GM23248 (cell line): ENCODE measurements around the gene BAG1. TPM values are rescaled to one million over a fixed set of nuclear protein-coding genes. Genes with fewer than 3 reads are reported as not detected.

Experiments used
- DNase-seq: peaks from one replicate; pipeline ENCODE4 v3.0.0-alpha.2; 2015
- H2AFZ ChIP-seq: fragments of 200-600 bp; sonication (generic); 2 replicates; pipeline ENCODE4 v1.6.1; 2016; ENCODE audit warnings: antibody characterized with exemption
- H3F3A ChIP-seq: fragments of 200-600 bp; sonication (generic); 2 replicates; pipeline ENCODE4 v1.6.1; 2016; ENCODE audit warnings: mild to moderate bottlenecking, antibody characterized with exemption, mixed run types; ENCODE audit not compliant: insufficient read depth
- H3K27ac ChIP-seq: fragments of 200-600 bp; sonication (generic); 2 replicates; pipeline ENCODE4 v1.5.1; 2016; ENCODE audit warnings: mild to moderate bottlenecking
- H3K27me3 ChIP-seq: fragments of 200-600 bp; sonication (generic); replicated peaks from 2 replicates; pipeline ENCODE4 v1.6.1; 2016; ENCODE audit warnings: mild to moderate bottlenecking; ENCODE audit not compliant: insufficient read depth
- H3K36me3 ChIP-seq: fragments of 200-600 bp; sonication (generic); 2 replicates; pipeline ENCODE4 v1.6.1; 2016; ENCODE audit warnings: low read depth, mild to moderate bottlenecking
- H3K4me1 ChIP-seq: fragments of 200-600 bp; sonication (generic); 2 replicates; pipeline ENCODE4 v1.6.1; 2016; ENCODE audit warnings: mild to moderate bottlenecking; ENCODE audit not compliant: insufficient read depth
- H3K4me2 ChIP-seq: fragments of 200-600 bp; sonication (generic); one replicate; pipeline ENCODE4 v1.6.1; 2016; ENCODE audit warnings: mild to moderate bottlenecking; ENCODE audit not compliant: unreplicated experiment
- H3K4me3 ChIP-seq: fragments of 200-600 bp; sonication (generic); 2 replicates; pipeline ENCODE4 v1.5.1; 2016; ENCODE audit warnings: mild to moderate bottlenecking
- H3K79me2 ChIP-seq: fragments of 200-600 bp; sonication (generic); 2 replicates; pipeline ENCODE4 v1.6.1; 2016; ENCODE audit warnings: mild to moderate bottlenecking; ENCODE audit not compliant: insufficient read depth
- H3K9ac ChIP-seq: fragments of 200-600 bp; sonication (generic); 2 replicates; pipeline ENCODE4 v1.6.1; 2016; ENCODE audit warnings: mild to moderate bottlenecking
- H3K9me2 ChIP-seq: fragments of 200-600 bp; sonication (generic); 2 replicates; pipeline ENCODE4 v1.6.1; 2016; ENCODE audit warnings: mixed run types, mild to moderate bottlenecking, moderate library complexity; ENCODE audit not compliant: insufficient read depth
- H3K9me3 ChIP-seq: fragments of 200-600 bp; sonication (generic); one replicate; pipeline ENCODE4 v1.6.1; 2017; ENCODE audit warnings: low read depth
- H4K20me1 ChIP-seq: fragments of 200-600 bp; sonication (generic); 2 replicates; pipeline ENCODE4 v1.6.0; 2016; ENCODE audit not compliant: insufficient read depth
- EZH2 ChIP-seq: fragments of 200-600 bp; sonication (generic); IDR thresholded peaks from 2 replicates; pipeline ENCODE4 v1.6.1; 2018; ENCODE audit warnings: antibody characterized with exemption, mild to moderate bottlenecking; ENCODE audit not compliant: insufficient read depth, poor library complexity, severe bottlenecking
- EZH2phosphoT487 ChIP-seq: fragments of 200-600 bp; sonication (generic); IDR thresholded peaks from 2 replicates; pipeline ENCODE4 v1.6.1; 2018; ENCODE audit warnings: antibody characterized with exemption, moderate library complexity, mild to moderate bottlenecking, low read depth; ENCODE audit not compliant: insufficient read depth
- WGBS, 2 experiments: methylation state at CpG; one replicate each; pipeline ENCODE4 v1.1.6; 2015 to 2017; ENCODE audit warnings: low lambda C conversion rate in 2 of 2, low coverage in 1 of 2; ENCODE audit errors: missing lambda C conversion rate in 2 of 2; 5-methylcytosine and 5-hydroxymethylcytosine counted together
- in situ Hi-C: fragments of 300-500 bp; cut with MboI; formaldehyde crosslinking; loops from 2 replicates; pipeline ENCODE4 v1.15.0; 2020
- polyA plus RNA-seq: library from polyadenylated mRNA; unstranded; fragments of >200 nt; fragmentation: Nextera tagmentation; extraction: Ambion mirVana; gene quantifications from 2 replicates; pipeline ENCODE4 v1.2.1, GENCODE V29; 2016
- total RNA-seq: library from RNA; depleted of rRNA; stranded (reverse); fragments of >200 nt; shearing (Covaris generic); gene quantifications from 2 replicates; pipeline ENCODE4 v1.2.3, GENCODE V29; 2014

Gene BAG1
- total and polyA plus RNA-seq, 2 experiments from 2014 or later, result 38.2 to 49.7 TPM

GRCh38 chr9:33244137-33244784 lies 20.2 kb downstream of the BAG1 start:
- Histone ChIP-seq H3K36me3 (no peaks in the 10 kb centered on the region), H3K9me3 (no peaks in the 10 kb centered on the region), H3K27me3 (no peaks in the 10 kb centered on the region), H3K4me1 (no peaks in the 10 kb centered on the region), H3K9me2 (no peaks in the 10 kb centered on the region), H3K79me2 (no peaks in the 10 kb centered on the region), H3F3A (no peaks in the 10 kb centered on the region), H3K9ac (no peak overlapping the region), H4K20me1 (no peaks in the 10 kb centered on the region), H2AFZ (no peak overlapping the region), H3K4me3 (no peak overlapping the region), H3K4me2 (no peak overlapping the region), H3K27ac (no peak overlapping the region)
- WGBS, 2 experiments, result 82% methylated on average over 9 of the region's 9 CpGs
- in situ Hi-C loops, result no loop called here
- DNase-seq, result no peak
- TF ChIP-seq EZH2phosphoT487, result no peak
- no peak for TF ChIP-seq EZH2

GRCh38 chr9:33242609-33243134 lies 21.8 kb downstream of the BAG1 start:
- Histone ChIP-seq H3K9me2 (no peaks in the 10 kb centered on the region), H3K4me2 (no peak overlapping the region), H3K9ac (no peak overlapping the region), H3K4me3 (no peak overlapping the region), H3K36me3 (no peaks in the 10 kb centered on the region), H4K20me1 (no peaks in the 10 kb centered on the region), H3K27ac (no peak overlapping the region), H3K79me2 (no peaks in the 10 kb centered on the region), H3K4me1 (no peaks in the 10 kb centered on the region), H2AFZ (no peak overlapping the region), H3K9me3 (no peaks in the 10 kb centered on the region), H3F3A (no peaks in the 10 kb centered on the region), H3K27me3 (no peaks in the 10 kb centered on the region)
- WGBS, 2 experiments, result 43 to 50% methylated on average over 6 of the region's 6 CpGs
- in situ Hi-C loops, result no loop called here
- no peak for DNase-seq
- TF ChIP-seq EZH2, result no peak
- TF ChIP-seq EZH2phosphoT487, result no peak

DNA sequence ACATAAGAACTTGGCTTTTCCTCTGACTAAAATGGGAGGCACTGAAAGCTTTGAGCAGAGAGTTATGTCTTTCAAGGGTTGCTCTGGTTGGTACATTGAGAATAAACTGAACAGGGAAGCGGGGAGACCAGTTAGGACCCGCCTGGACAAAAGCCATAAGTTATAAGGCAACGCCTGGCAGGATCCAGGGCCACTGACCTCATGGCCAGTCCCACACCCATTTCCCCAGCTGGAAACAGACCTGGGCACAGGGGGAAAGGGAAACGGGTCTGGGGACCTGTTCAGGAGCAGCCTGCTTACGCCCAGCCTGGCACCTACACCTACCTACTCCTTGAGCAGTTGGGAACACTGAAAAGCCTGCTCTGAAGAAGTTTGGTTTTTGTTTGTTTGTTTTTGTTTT lies 23.2 kb downstream of the BAG1 start:
- no peaks in the 10 kb centered on the region for H3K9me3 ChIP-seq
- 40 to 48% methylated on average over 5 of the region's 5 CpGs for WGBS, 2 experiments
- no peaks in the 10 kb centered on the region for H4K20me1 ChIP-seq
- H3K79me2 ChIP-seq, result no peaks in the 10 kb centered on the region
- in situ Hi-C loops, result no loop called here
- no peak overlapping the region for H3K4me2 ChIP-seq
- no peak overlapping the region for H3K27ac ChIP-seq
- no peaks in the 10 kb centered on the region for H3K36me3 ChIP-seq
- no peak for DNase-seq
- H2AFZ ChIP-seq, result no peak overlapping the region
- no peak overlapping the region for H3K4me3 ChIP-seq
- no peaks in the 10 kb centered on the region for H3K9me2 ChIP-seq
- H3F3A ChIP-seq, result 0 out of 2 replicates have a peak, but pooled peaks cover 6% of the 10 kb centered on the region
- no peaks in the 10 kb centered on the region for H3K27me3 ChIP-seq
- no peak overlapping the region for H3K9ac ChIP-seq
- H3K4me1 ChIP-seq, result no peaks in the 10 kb centered on the region
- TF ChIP-seq EZH2phosphoT487, result no peak
- no peak for TF ChIP-seq EZH2

DNA sequence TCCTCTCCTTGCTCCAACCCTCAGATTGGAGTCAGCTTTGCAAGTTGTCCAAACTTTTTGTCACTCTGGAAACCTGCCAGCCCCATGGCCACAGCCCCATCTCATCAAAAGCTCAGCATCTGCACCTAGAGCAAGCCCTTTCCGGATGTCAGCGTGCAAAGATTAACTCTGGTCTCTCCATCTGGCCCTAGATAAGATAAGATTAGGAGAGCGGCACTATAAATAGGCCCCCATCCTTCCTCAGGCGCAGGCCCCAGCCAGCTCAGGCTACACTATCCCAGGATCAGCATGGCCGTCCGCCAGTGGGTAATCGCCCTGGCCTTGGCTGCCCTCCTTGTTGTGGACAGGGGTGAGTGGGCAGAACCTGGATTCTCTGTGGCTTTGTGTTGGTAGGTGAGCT lies 24.6 kb downstream of the BAG1 start, which contains the start of gene SPINK4:
TSS of gene SPINK4 (plus strand) at position 247 of the 400 bp plus-strand sequence. CDS start at position 289, 42 bp downstream.
- H3K4me1 ChIP-seq, result no peaks in the 10 kb centered on the region
- H3K9me2 ChIP-seq, result no peaks in the 10 kb centered on the region
- no peaks in the 10 kb centered on the region for H3K36me3 ChIP-seq
- H3F3A ChIP-seq, result 0 out of 2 replicates have a peak, but pooled peaks cover 6% of the 10 kb centered on the region
- no peak within 1 kb of the TSS for H3K4me2 ChIP-seq
- WGBS, 2 experiments, result 83 to 89% methylated on average over 7 of the region's 7 CpGs
- TF ChIP-seq EZH2 (no peak), EZH2phosphoT487 (no peak)
- no peaks in the 10 kb centered on the region for H3K9me3 ChIP-seq
- no peak within 1 kb of the TSS for H2AFZ ChIP-seq
- no peak within 1 kb of the TSS for H3K4me3 ChIP-seq
- no peaks in the 10 kb centered on the region for H3K79me2 ChIP-seq
- no peak for DNase-seq
- in situ Hi-C loops, result no loop called here
- H3K9ac ChIP-seq, result no peak within 1 kb of the TSS
- H4K20me1 ChIP-seq, result no peaks in the 10 kb centered on the region
- no peak within 1 kb of the TSS for H3K27ac ChIP-seq
- H3K27me3 ChIP-seq, result no peaks in the 10 kb centered on the region
